HG02678 (cell line): ENCODE data around the gene NCKAP5.
A peak's percentile ranks its signal among the peaks of the same experiment; 100 is the strongest.

Source experiments
- ATAC-seq: cut with Tn5 transposase; IDR thresholded peaks from one replicate; pipeline ENCODE4 v1.9.1; 2021; ENCODE audit warnings: mild to moderate bottlenecking, moderate library complexity; ENCODE audit not compliant: unreplicated experiment

NCKAP5 gene

GRCh38 chr2:132929786-132930185, 638.5 kb downstream of the NCKAP5 start:
- ATAC-seq, result no peak

- ATAC-seq, result no peak
Measured at GRCh38 chr2:132923787-132924186, 644.5 kb downstream of the NCKAP5 start.

- peak; percentile 96 for ATAC-seq
Measured at GRCh38 chr2:132915812-132916549, 652.3 kb downstream of the NCKAP5 start.

GRCh38 chr2:132911726-132912724, 656.2 kb downstream of the NCKAP5 start:
- no peak for ATAC-seq

- ATAC-seq, result no peak
Measured at GRCh38 chr2:132910432-132910831, 657.8 kb downstream of the NCKAP5 start.

- ATAC-seq, result no peak
Measured at GRCh38 chr2:132909427-132909826, 658.8 kb downstream of the NCKAP5 start.

GRCh38 chr2:132904142-132904842, 664.0 kb downstream of the NCKAP5 start:
- no peak for ATAC-seq

GRCh38 chr2:132902626-132903025, 665.6 kb downstream of the NCKAP5 start:
- ATAC-seq, result no peak

GRCh38 chr2:132901661-132902060, 666.6 kb downstream of the NCKAP5 start:
- no peak for ATAC-seq

GRCh38 chr2:132897111-132897510, 671.2 kb downstream of the NCKAP5 start:
- no peak for ATAC-seq

- ATAC-seq, result no peak
Measured at GRCh38 chr2:132896073-132896472, 672.2 kb downstream of the NCKAP5 start.

- ATAC-seq, result no peak
Measured at GRCh38 chr2:132891498-132891897, 676.8 kb downstream of the NCKAP5 start.

GRCh38 chr2:132886574-132886973, 681.7 kb downstream of the NCKAP5 start:
- no peak for ATAC-seq

- no peak for ATAC-seq
Measured at GRCh38 chr2:132884705-132885104, 683.6 kb downstream of the NCKAP5 start.

GRCh38 chr2:132884292-132884691, 684.0 kb downstream of the NCKAP5 start:
- no peak for ATAC-seq

GRCh38 chr2:132883430-132883829, 684.8 kb downstream of the NCKAP5 start:
- no peak for ATAC-seq

- ATAC-seq, result no peak
Measured at GRCh38 chr2:132881546-132881945, 686.7 kb downstream of the NCKAP5 start.

GRCh38 chr2:132877923-132878322, 690.3 kb downstream of the NCKAP5 start:
- ATAC-seq, result no peak

GRCh38 chr2:132876745-132877391, 691.4 kb downstream of the NCKAP5 start:
- ATAC-seq, result no peak

GRCh38 chr2:132875193-132875592, 693.1 kb downstream of the NCKAP5 start:
- ATAC-seq, result no peak

GRCh38 chr2:132873738-132874137, 694.5 kb downstream of the NCKAP5 start:
- no peak for ATAC-seq
